ENCODE results near the gene PRR13. TPM values are rescaled to one million over a fixed set of nuclear protein-coding genes. Genes with fewer than 3 reads are reported as not detected.

Gene PRR13
- total and polyA plus RNA-seq, 9 of the 15 experiments (the other 6 are each of a cell fraction or from before 2014, with no cell fraction given) = 117 to 835 (median 285) TPM

- Histone ChIP-seq H3K9ac (ENCODE audit: insufficient read depth in 1 of 2, low read depth in 2 of 2, low read length in 2 of 2) (no peak overlapping the region), H4K20me1 (replicated peaks; ENCODE audit: control insufficient read depth, insufficient read depth, low read length) (peaks cover 29% of the 10 kb centered on the region), H3K9me1 (ENCODE audit: control insufficient read depth, insufficient read depth, low read length) (peaks cover 3% of the 10 kb centered on the region), H3K4me1 (replicated peaks in 1 of 2; ENCODE audit: control insufficient read depth in 2 of 2, insufficient read depth in 2 of 2, low read length in 2 of 2) (peaks cover 0 to 11% of the 10 kb centered on the region in 2 experiments; a peak in 3 of 5 replicates), H3K4me3 (no peak overlapping the region), H3K9me3 (replicated peaks; ENCODE audit: control insufficient read depth, insufficient read depth, low read depth, low read length) (no peaks in the 10 kb centered on the region), H3K36me3 (ENCODE audit: control insufficient read depth, insufficient read depth, low read length) (peaks cover 95% of the 10 kb centered on the region), H3K27me3 (ENCODE audit: control insufficient read depth in 2 of 2, insufficient read depth in 2 of 2, low read length in 2 of 2) (no peaks in the 10 kb centered on the region), H3K79me2 (ENCODE audit: control insufficient read depth, insufficient read depth, low read length) (peaks cover 36% of the 10 kb centered on the region), H3K4me2 (ENCODE audit: insufficient read depth, low read length) (no peak overlapping the region), H2AFZ (ENCODE audit: low read depth, low read length) (no peak overlapping the region), H3K27ac (ENCODE audit: extremely low read depth, low read depth, low read length) (no peak overlapping the region)
- intact Hi-C loops (cut with micrococcal nuclease) (no loop called here), in situ Hi-C loops (cut with MboI) (no loop called here)
- ChIA-PET CTCF (ENCODE audit: low intra/inter-chr PET ratio) (interaction anchor here (0.7 kb wide), 1 partner anchor 432 kb away, joined by 4 read pairs; no protein-coding TSS in a partner anchor), POLR2A (interaction anchor here (0.7 to 2.4 kb wide), 4 partner anchors 10 to 127 kb away, joined by 3 to 13 read pairs (median 6); partner anchors contain the start of gene TARBP2)
- BruUV-seq (replicated peaks) = no TSS peak
- WGBS (ENCODE audit: insufficient coverage, low coverage, missing lambda C conversion rate) = 91% methylated on average over 5 of the region's 5 CpGs
- no peak for DNase-seq (ENCODE audit: extremely low read depth in 1 of 4, low spot score in 3 of 4)
- FAIRE-seq = peak; percentile 15
- ATAC-seq = no peak
- TF ChIP-seq MAFF (IDR thresholded peaks at IDR 0.05; ENCODE audit: low read length) (peak; percentile 31; the same call in 1 of the 2 replicates), U2AF2 (optimal IDR thresholded peaks at IDR 0.05; ENCODE audit: low read depth, low read length) (no peak), C11orf30 (IDR thresholded peaks at IDR 0.05; ENCODE audit: low read depth) (peak; percentile 67), ZNF384 (IDR thresholded peaks at IDR 0.05; ENCODE audit: low read depth, low read length) (no peak), POLR3A (IDR thresholded peaks at IDR 0.05; ENCODE audit: borderline replicate concordance, extremely low read depth, insufficient read depth, insufficient read length) (no peak), ZNF395 (CRISPR knock-in tag; IDR thresholded peaks at IDR 0.05) (no peak), ZNF316 (IDR thresholded peaks at IDR 0.05) (peak; percentile 81), ZNF175 (CRISPR knock-in tag; IDR thresholded peaks at IDR 0.05; ENCODE audit: low read depth) (no peak), MAFG (tag; conservative IDR thresholded peaks at IDR 0.05) (peak; percentile 54)
These were observed 37.8 kb downstream of the PRR13 start for GRCh38 chr12:53479331-53479730.

Data from K562 (cell line).